Central memory CD8-positive, alpha-beta T cell (primary cell): ENCODE data around the gene RBM3.
"Not testable (repeated sequence)": the region's sequence is repeated elsewhere in the genome, so short reads cannot be mapped to it uniquely, and the experiment has no call there.

Source experiments
- ATAC-seq: fragments of 150-1000 bp; cut with Tn5 transposase; replicated peaks from 2 replicates; pipeline ENCODE4 v1.10.0; 2022; ENCODE audit warnings: mild to moderate bottlenecking, moderate FRiP score, moderate number of reproducible peaks; ENCODE audit not compliant: poor library complexity, severe bottlenecking; ENCODE audit errors: extremely low read depth
- DNase-seq, 2 donors: peaks; one replicate each; pipeline ENCODE4 v3.0.0; 2021; ENCODE audit warnings: low spot score in 2 of 2
- H3K27ac Mint-ChIP-seq: one replicate; pipeline ENCODE4 v1.8.0; 2022; ENCODE audit warnings: low read depth, mild to moderate bottlenecking, moderate library complexity, mixed read lengths
- H3K27me3 Mint-ChIP-seq: one replicate; pipeline ENCODE4 v1.8.0; 2022; ENCODE audit warnings: mixed read lengths
- H3K36me3 Mint-ChIP-seq: one replicate; pipeline ENCODE4 v1.8.0; 2022; ENCODE audit warnings: mild to moderate bottlenecking, moderate library complexity, mixed read lengths; ENCODE audit not compliant: insufficient read depth
- H3K4me1 Mint-ChIP-seq: one replicate; pipeline ENCODE4 v1.8.0; 2022; ENCODE audit warnings: mixed read lengths
- H3K4me3 Mint-ChIP-seq: one replicate; pipeline ENCODE4 v1.8.0; 2022; ENCODE audit warnings: mild to moderate bottlenecking, moderate library complexity, mixed read lengths
- H3K9me3 Mint-ChIP-seq: one replicate; pipeline ENCODE4 v1.8.0; 2022; ENCODE audit warnings: mixed read lengths

The RBM3 gene

GRCh38 chrX:48548871-48549270 lies 25.4 kb upstream of the RBM3 start:
- Mint-ChIP-seq H3K4me3 (no peak overlapping the region), H3K9me3 (no peaks in the 10 kb centered on the region), H3K27ac (no peak overlapping the region), H3K36me3 (peaks cover 46% of the 10 kb centered on the region), H3K4me1 (no peaks in the 10 kb centered on the region), H3K27me3 (no peaks in the 10 kb centered on the region)
- no peak for ATAC-seq
- no peak for DNase-seq

GRCh38 chrX:48555731-48556325 lies 18.5 kb upstream of the RBM3 start:
- H3K4me1 Mint-ChIP-seq, H3K27ac Mint-ChIP-seq, H3K27me3 Mint-ChIP-seq: not testable (repeated sequence)

GRCh38 chrX:48558271-48558670 lies 16.0 kb upstream of the RBM3 start:
- ATAC-seq, result no peak

More at GRCh38 chrX:48555731-48556325, 18.5 kb upstream of the RBM3 start:
- not testable (repeated sequence) for DNase-seq, H3K9me3 Mint-ChIP-seq, H3K4me3 Mint-ChIP-seq, ATAC-seq
- H3K36me3 Mint-ChIP-seq, result peaks cover 40% of the 10 kb centered on the region

GRCh38 chrX:48559636-48560035 lies 14.6 kb upstream of the RBM3 start:
- ATAC-seq, result no peak
- no peak overlapping the region for H3K27ac Mint-ChIP-seq
- H3K36me3 Mint-ChIP-seq, result peaks cover 26% of the 10 kb centered on the region
- no peak for DNase-seq
- H3K4me1 Mint-ChIP-seq, result no peaks in the 10 kb centered on the region
- no peaks in the 10 kb centered on the region for H3K9me3 Mint-ChIP-seq
- H3K27me3 Mint-ChIP-seq, result no peaks in the 10 kb centered on the region
- H3K4me3 Mint-ChIP-seq, result no peak overlapping the region

More at GRCh38 chrX:48558271-48558670, 16.0 kb upstream of the RBM3 start:
- no peak overlapping the region for H3K27ac Mint-ChIP-seq
- no peaks in the 10 kb centered on the region for H3K27me3 Mint-ChIP-seq
- H3K36me3 Mint-ChIP-seq, result peaks cover 32% of the 10 kb centered on the region
- no peak for DNase-seq
- no peaks in the 10 kb centered on the region for H3K4me1 Mint-ChIP-seq
- no peaks in the 10 kb centered on the region for H3K9me3 Mint-ChIP-seq
- no peak overlapping the region for H3K4me3 Mint-ChIP-seq

GRCh38 chrX:48560056-48560455 lies 14.2 kb upstream of the RBM3 start:
- Mint-ChIP-seq H3K4me3 (no peak overlapping the region), H3K27ac (no peak overlapping the region), H3K36me3 (peaks cover 24% of the 10 kb centered on the region), H3K4me1 (no peaks in the 10 kb centered on the region), H3K9me3 (no peaks in the 10 kb centered on the region), H3K27me3 (no peaks in the 10 kb centered on the region)
- no peak for ATAC-seq
- no peak for DNase-seq

- ATAC-seq (no peak), DNase-seq (no peak)
- Mint-ChIP-seq H3K4me1 (no peaks in the 10 kb centered on the region), H3K36me3 (peaks cover 20% of the 10 kb centered on the region), H3K9me3 (no peaks in the 10 kb centered on the region), H3K4me3 (no peak overlapping the region), H3K27ac (no peak overlapping the region), H3K27me3 (no peaks in the 10 kb centered on the region)
These were observed 13.6 kb upstream of the RBM3 start for GRCh38 chrX:48560681-48561080.

GRCh38 chrX:48569958-48570357 lies 4.3 kb upstream of the RBM3 start:
- H3K4me3 Mint-ChIP-seq, result no peak overlapping the region
- ATAC-seq, result no peak
- DNase-seq, result no peak
- no peak overlapping the region for H3K27ac Mint-ChIP-seq
- peaks cover 3% of the 10 kb centered on the region for H3K4me1 Mint-ChIP-seq
- H3K27me3 Mint-ChIP-seq, result no peaks in the 10 kb centered on the region
- H3K36me3 Mint-ChIP-seq, result peaks cover 17% of the 10 kb centered on the region
- no peaks in the 10 kb centered on the region for H3K9me3 Mint-ChIP-seq

GRCh38 chrX:48573690-48574269 lies 504 bp upstream of the RBM3 start:
- peaks cover 16% of the 10 kb centered on the region for H3K4me1 Mint-ChIP-seq
- H3K36me3 Mint-ChIP-seq, result peaks cover 46% of the 10 kb centered on the region
- peak overlapping the region; percentile 91 for H3K27ac Mint-ChIP-seq
- ATAC-seq (peak; percentile 25), DNase-seq (no peak)
- H3K27me3 Mint-ChIP-seq, result no peaks in the 10 kb centered on the region
- peak overlapping the region; percentile 88 for H3K4me3 Mint-ChIP-seq
- no peaks in the 10 kb centered on the region for H3K9me3 Mint-ChIP-seq

GRCh38 chrX:48575642-48576041 lies 1.4 kb downstream of the RBM3 start:
- H3K36me3 Mint-ChIP-seq, result peaks cover 50% of the 10 kb centered on the region

GRCh38 chrX:48576108-48576507 lies 1.8 kb downstream of the RBM3 start:
- Mint-ChIP-seq H3K4me1 (peaks cover 16% of the 10 kb centered on the region), H3K9me3 (no peaks in the 10 kb centered on the region), H3K4me3 (peak overlapping the region; percentile 88), H3K27ac (peak overlapping the region; percentile 91), H3K27me3 (no peaks in the 10 kb centered on the region), H3K36me3 (peaks cover 50% of the 10 kb centered on the region)
- DNase-seq (no peak), ATAC-seq (no peak)

More at GRCh38 chrX:48575642-48576041, 1.4 kb downstream of the RBM3 start:
- ATAC-seq (no peak), DNase-seq (no peak)
- peak overlapping the region; percentile 91 for H3K27ac Mint-ChIP-seq
- peak overlapping the region; percentile 88 for H3K4me3 Mint-ChIP-seq
- H3K9me3 Mint-ChIP-seq, result no peaks in the 10 kb centered on the region
- H3K4me1 Mint-ChIP-seq, result peaks cover 16% of the 10 kb centered on the region
- H3K27me3 Mint-ChIP-seq, result no peaks in the 10 kb centered on the region

GRCh38 chrX:48578661-48579128 lies 4.4 kb downstream of the RBM3 start:
- ATAC-seq, result no peak
- Mint-ChIP-seq H3K9me3 (no peaks in the 10 kb centered on the region), H3K4me3 (no peak overlapping the region), H3K27ac (peak overlapping the region; percentile 9), H3K36me3 (peaks cover 48% of the 10 kb centered on the region), H3K27me3 (no peaks in the 10 kb centered on the region), H3K4me1 (peaks cover 16% of the 10 kb centered on the region)
- no peak for DNase-seq

- DNase-seq (no peak), ATAC-seq (no peak)
- peaks cover 42% of the 10 kb centered on the region for H3K36me3 Mint-ChIP-seq
- H3K27me3 Mint-ChIP-seq, result no peaks in the 10 kb centered on the region
- peak overlapping the region; percentile 9 for H3K27ac Mint-ChIP-seq
- peaks cover 16% of the 10 kb centered on the region for H3K4me1 Mint-ChIP-seq
- no peak overlapping the region for H3K4me3 Mint-ChIP-seq
- no peaks in the 10 kb centered on the region for H3K9me3 Mint-ChIP-seq
These were observed 5.0 kb downstream of the RBM3 start for GRCh38 chrX:48579259-48579658.

- DNase-seq (no peak), ATAC-seq (no peak)
- Mint-ChIP-seq H3K27me3 (no peaks in the 10 kb centered on the region), H3K4me1 (peaks cover 6% of the 10 kb centered on the region), H3K36me3 (peaks cover 30% of the 10 kb centered on the region), H3K4me3 (no peak overlapping the region), H3K9me3 (no peaks in the 10 kb centered on the region), H3K27ac (peak overlapping the region; percentile 19)
These were observed 6.4 kb downstream of the RBM3 start for GRCh38 chrX:48580662-48581061.
